ENCODE measurements around the gene CTTNBP2.

CTTNBP2 gene

GRCh38 chr7:117679120-117679519, 194.1 kb downstream of the CTTNBP2 start:
- no peak for DNase-seq

DNA sequence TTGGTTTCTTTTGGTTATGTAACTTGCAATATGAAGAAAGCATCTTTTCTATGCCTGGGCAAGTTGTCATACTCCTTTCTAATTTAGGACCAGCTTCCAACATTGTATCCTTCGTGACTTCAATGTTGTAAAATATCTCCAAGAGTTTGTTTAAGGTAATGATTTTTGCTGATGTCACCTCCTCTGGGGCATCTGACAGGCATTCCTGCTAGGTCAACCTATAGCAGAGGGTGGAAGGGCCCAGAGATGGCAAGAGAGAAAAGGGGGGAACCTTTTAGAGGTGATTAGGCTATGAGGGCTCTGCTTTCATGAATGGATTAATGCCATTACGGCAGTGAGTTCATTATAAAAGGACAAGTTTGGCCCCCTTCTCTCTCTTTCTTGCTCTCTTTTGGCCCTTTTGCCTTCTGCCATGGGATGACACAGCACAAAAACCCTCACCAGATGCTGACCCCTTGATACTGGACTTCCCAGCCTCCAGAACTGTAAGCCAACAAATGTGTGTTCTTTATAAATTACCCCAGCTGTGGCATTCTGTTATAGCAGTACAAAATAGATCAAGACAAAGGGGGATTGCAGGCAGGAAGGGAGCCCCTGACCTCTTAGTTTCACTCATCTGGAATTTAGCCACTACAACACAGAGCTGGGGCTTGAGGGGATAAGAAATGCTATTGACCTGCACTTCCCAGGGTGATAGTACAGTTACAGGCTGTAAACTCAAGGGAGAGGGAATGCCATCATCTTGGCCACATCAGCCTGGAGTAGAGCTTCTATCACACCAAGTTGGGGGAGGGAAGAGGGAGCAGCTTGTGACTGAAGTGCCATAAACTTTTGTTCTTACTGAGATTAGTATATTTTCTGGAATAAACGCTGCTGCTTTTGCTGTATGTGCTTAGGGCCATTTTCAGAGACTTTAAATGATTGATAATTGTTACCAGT, 197.5 kb downstream of the CTTNBP2 start:
- DNase-seq = no peak

- DNase-seq = no peak
Measured at GRCh38 chr7:117674617-117675016, 198.6 kb downstream of the CTTNBP2 start.

DNA sequence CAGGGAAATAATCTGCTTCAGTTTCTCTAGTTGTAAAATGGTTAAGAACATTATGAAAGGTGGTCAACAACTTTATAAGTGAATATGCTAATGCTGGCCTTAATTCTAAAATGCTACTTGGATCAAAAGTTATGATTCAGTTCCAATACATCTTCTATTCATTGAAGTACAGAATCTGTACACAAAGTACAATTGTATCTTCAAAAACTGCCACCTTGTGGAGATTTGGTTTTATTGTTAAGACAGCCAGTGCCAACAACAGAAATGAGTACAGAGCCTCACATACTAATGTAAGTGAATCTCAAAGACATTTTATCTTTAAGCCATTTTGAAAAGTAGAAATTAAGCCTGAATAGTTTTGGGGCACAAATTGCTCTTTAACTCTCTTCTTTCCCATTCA, 199.4 kb downstream of the CTTNBP2 start:
- no peak for DNase-seq

- no peak for DNase-seq
Measured at GRCh38 chr7:117673367-117673766, 199.9 kb downstream of the CTTNBP2 start.

DNA sequence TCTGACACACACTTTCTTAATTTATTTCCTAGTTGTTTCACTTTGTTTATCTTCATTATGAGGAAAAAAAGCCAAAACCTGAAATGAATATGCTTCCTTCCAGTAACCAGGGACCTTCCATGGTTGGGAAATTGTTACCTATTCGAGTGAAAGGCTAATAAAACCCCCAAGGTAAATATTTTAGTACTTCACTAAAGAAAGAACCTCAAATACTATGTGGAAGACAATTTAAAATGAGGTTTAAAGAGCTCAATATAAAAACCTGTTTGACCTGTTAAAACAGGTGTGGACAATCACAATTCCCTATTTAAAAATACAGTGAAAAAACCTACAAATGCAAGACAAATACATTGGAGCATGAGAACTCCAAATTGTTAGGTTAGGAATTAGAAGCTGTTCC, 200.8 kb downstream of the CTTNBP2 start:
- no peak for DNase-seq

- no peak for DNase-seq
Measured at GRCh38 chr7:117669818-117670217, 203.4 kb downstream of the CTTNBP2 start.

DNA sequence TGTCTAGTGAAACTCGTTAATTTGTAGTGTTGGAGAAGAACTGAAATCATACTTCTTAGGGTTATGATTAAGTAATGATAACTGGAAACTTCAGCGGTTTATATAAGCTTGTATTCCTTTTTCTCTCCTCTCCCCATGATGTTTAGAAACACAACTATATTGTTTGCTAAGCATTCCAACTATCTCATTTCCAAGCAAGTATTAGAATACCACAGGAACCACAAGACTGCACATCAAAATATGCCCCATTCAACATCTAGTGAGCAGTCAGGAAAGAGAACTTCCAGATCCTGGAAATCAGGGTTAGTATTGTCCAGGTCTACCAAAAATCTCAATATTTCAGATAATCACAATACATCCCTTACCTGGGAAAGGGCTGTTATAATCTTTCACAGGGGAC, 205.8 kb downstream of the CTTNBP2 start:
- no peak for DNase-seq

DNA sequence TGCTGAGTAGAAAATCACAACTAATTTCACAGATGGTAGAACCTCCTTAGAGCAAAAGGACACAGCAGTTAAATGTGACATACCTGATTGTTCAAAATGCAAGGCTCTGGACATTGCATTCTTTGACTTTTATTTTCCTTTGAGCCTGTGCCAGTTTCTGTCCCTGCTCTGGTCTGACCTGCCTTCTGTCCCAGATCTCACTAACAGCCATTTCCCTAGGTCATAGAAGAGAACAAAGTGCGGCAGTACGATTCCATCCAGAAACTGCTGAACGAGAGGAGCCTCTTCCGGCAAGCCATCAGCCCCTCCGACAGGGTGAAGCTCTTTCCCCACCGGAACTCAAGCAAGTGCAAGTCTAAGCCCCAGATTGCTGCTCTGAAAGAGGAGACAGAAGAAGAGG, 206.6 kb downstream of the CTTNBP2 start:
- no peak for DNase-seq

- DNase-seq = no peak
Measured at GRCh38 chr7:117666031-117666430, 207.2 kb downstream of the CTTNBP2 start.

DNA sequence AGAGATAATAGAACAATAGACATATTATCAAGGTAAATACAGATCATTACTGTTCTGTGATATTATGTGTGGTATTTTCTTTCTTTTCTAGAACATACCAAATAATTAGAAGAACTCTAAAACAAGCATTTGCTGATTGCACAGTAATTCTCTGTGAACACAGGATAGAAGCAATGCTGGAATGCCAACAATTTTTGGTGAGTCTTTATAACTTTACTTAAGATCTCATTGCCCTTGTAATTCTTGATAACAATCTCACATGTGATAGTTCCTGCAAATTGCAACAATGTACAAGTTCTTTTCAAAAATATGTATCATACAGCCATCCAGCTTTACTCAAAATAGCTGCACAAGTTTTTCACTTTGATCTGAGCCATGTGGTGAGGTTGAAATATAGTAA, 207.9 kb downstream of the CTTNBP2 start:
- no peak for DNase-seq

DNA sequence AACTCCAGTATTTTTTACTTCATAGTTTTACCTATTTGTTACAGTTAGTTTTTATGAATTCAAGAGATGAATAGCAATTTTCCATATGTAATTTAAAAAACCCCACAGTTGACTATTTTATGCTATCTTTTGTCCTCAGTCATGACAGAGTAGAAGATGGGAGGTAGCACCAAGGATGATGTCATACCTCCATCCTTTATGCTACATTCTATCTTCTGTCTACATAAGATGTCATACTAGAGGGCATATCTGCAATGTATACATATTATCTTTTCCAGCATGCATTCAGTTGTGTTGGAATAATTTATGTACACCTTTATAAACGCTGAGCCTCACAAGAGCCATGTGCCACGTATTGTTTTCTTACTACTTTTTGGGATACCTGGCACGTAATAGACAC, 209.2 kb downstream of the CTTNBP2 start:
- DNase-seq = no peak

GRCh38 chr7:117661328-117661727, 211.9 kb downstream of the CTTNBP2 start:
- no peak for DNase-seq
